PFSK-1 (cell line): ENCODE measurements around the gene DCLK3.

Experiments used
- FOXP2 ChIP-seq: optimal IDR thresholded peaks from 2 replicates; pipeline ENCODE3; 2011; ENCODE audit warnings: borderline replicate concordance, control low read depth, inconsistent platforms; ENCODE audit not compliant: insufficient read depth; ENCODE audit errors: extremely low read length, extremely low read depth
- POLR2AphosphoS5 ChIP-seq: IDR thresholded peaks from 2 replicates; pipeline ENCODE4 v1.6.1; 2012; ENCODE audit warnings: low read depth, mild to moderate bottlenecking, control low read depth, low read length, moderate library complexity
- SIN3A ChIP-seq: IDR thresholded peaks from 2 replicates; pipeline ENCODE4 v1.6.1; 2012; ENCODE audit warnings: mild to moderate bottlenecking, low read length, moderate library complexity, borderline replicate concordance; ENCODE audit not compliant: insufficient read depth
- TAF1 ChIP-seq: IDR thresholded peaks from 2 replicates; pipeline ENCODE4 v1.6.1; 2012; ENCODE audit warnings: low read length, control low read depth, borderline replicate concordance; ENCODE audit not compliant: insufficient read depth
- TF ChIP-seq, protein P1 (sequence below), 2 experiments: IDR thresholded peaks; 2 replicates each; pipeline versions ENCODE4 v1.6.1 to v1.8.0; 2011 to 2012; ENCODE audit warnings: low read depth in 2 of 2, low read length in 2 of 2, control low read depth in 1 of 2, inconsistent platforms in 1 of 2, mild to moderate bottlenecking in 1 of 2, moderate library complexity in 1 of 2; ENCODE audit not compliant: insufficient read depth in 1 of 2

The DCLK3 gene

DNA sequence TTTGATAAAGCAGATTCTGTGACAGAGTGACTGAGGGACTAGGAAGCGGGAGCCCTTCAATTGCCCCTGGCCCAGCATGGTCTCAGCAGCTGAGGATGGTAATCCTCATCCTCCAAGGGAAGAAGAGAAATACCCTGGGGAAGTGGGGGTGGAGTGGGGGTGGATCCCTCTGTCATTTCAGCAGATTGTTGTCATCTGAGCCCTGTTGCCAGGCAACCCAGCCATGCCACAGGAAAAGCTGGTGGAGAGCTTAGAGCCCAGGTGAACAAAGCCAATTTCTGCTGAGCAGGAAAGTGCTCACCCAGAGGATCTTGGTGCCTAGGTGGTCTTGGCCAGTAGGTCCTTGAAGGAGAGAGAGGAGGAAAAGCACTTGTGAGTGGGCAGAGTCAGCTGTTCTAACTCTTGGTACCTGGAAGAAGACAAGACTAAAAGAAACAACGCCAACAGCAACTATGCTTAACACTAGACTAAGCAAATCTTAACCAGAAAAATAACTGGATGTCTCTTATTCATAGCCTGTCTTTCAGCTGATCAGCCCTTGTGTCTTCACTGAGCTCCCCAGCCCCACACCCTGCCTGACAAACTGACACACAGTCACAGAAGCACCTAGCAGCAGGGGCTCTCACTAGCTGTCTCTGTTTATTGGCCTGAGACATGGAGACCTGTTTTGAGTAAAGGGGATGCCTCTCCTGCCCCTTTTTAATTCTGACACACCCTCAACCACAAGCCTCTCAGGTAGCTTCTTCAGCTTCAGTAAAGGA is 40.1 kb upstream of the DCLK3 start:
- TF ChIP-seq TAF1 (no peak), SIN3A (no peak), POLR2AphosphoS5 (no peak), FOXP2 (no peak)
- TF ChIP-seq, protein P1, sequence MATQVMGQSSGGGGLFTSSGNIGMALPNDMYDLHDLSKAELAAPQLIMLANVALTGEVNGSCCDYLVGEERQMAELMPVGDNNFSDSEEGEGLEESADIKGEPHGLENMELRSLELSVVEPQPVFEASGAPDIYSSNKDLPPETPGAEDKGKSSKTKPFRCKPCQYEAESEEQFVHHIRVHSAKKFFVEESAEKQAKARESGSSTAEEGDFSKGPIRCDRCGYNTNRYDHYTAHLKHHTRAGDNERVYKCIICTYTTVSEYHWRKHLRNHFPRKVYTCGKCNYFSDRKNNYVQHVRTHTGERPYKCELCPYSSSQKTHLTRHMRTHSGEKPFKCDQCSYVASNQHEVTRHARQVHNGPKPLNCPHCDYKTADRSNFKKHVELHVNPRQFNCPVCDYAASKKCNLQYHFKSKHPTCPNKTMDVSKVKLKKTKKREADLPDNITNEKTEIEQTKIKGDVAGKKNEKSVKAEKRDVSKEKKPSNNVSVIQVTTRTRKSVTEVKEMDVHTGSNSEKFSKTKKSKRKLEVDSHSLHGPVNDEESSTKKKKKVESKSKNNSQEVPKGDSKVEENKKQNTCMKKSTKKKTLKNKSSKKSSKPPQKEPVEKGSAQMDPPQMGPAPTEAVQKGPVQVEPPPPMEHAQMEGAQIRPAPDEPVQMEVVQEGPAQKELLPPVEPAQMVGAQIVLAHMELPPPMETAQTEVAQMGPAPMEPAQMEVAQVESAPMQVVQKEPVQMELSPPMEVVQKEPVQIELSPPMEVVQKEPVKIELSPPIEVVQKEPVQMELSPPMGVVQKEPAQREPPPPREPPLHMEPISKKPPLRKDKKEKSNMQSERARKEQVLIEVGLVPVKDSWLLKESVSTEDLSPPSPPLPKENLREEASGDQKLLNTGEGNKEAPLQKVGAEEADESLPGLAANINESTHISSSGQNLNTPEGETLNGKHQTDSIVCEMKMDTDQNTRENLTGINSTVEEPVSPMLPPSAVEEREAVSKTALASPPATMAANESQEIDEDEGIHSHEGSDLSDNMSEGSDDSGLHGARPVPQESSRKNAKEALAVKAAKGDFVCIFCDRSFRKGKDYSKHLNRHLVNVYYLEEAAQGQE (IDR thresholded peaks at IDR 0.05; ENCODE audit: insufficient read depth in 1 of 2, low read depth in 2 of 2, low read length in 2 of 2): no peak

DNA sequence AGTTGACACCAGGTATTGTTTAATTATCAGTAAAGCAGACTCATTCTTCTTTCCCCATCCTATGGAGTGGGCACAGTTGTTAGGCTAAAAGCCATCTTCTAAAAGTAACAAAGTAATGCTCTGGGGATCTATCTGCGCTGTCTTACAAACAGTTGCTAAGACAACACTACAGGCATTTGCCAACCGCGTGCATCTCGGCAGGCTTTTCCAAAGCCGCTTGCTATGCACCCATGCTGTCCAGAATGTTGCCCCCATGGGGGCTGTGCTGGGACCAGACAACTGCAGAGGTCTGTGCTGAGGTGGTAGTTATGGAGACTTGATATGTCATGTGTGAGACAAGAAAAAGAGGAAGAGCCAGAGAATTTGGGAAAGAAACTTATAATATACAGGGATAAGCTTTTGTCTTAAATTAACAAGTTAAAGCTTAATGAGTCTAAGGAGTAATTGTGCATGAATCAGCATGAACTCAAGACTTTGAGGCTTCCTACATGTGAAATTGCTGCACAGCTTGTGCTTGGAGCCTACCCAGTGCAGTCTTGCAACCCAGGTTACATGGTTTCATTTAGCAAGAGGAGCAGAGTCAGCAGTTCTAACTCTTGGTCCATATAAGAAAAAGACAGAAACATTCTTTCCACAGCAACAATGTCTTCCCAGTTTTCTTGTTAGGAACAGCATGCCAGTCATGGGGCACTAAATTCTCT is 38.9 kb upstream of the DCLK3 start:
- TF ChIP-seq SIN3A (no peak), POLR2AphosphoS5 (no peak), FOXP2 (no peak), TAF1 (no peak)
- TF ChIP-seq, protein P1 (IDR thresholded peaks at IDR 0.05; ENCODE audit: insufficient read depth in 1 of 2, low read depth in 2 of 2, low read length in 2 of 2): no peak

DNA sequence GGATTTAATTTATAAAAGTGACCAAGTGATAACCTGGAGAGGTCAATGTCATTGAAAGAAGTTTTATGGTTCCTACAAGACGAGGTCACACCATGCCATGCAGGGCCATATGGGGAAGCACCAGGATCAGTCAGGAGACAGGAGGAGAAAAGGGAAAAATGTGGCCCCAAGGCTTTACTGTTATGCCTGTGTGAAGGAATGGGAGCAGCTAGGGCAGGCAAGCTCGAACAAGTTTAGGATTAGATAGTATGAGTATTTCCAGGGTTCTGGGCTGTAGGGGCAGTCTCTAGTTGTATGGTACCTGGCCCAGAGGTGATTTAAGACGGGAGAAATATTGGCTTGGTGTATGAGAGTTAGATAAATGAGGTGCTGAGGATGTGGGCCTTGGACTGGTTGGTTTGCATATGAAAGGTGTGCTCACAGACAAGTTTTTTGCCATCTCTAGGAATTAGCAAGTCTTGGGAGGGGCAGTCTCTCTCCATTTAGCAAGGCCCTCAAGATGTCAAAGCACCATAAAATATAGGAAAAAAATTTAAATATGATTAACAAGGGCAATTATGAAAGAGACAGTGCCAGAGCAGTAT is 36.3 kb upstream of the DCLK3 start:
- no peak for TF ChIP-seq TAF1
- TF ChIP-seq, protein P1 (IDR thresholded peaks at IDR 0.05; ENCODE audit: insufficient read depth in 1 of 2, low read depth in 2 of 2, low read length in 2 of 2): no peak
- TF ChIP-seq SIN3A: no peak
- no peak for TF ChIP-seq POLR2AphosphoS5
- TF ChIP-seq FOXP2: no peak

DNA sequence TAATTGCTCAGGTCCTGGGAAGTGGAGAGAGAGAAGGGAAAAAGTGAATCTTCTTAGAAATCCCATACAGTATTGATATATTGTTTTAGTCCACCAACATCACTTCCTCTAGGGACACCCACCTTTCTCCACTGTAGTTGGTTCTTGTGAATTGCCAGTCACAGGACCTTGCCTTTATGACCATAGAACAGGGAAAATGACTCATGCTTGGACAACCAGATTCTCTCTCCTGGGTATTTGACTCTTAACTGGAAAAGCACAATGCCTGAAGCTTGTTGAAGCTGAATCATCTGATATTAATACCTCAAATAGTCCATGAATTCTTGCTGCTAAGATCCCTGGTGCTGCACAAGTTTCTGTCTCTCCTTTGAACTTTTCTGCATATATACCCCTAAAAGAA is 32.5 kb upstream of the DCLK3 start:
- TF ChIP-seq FOXP2 (no peak), TAF1 (no peak), POLR2AphosphoS5 (no peak), SIN3A (no peak)
- TF ChIP-seq, protein P1 (IDR thresholded peaks at IDR 0.05; ENCODE audit: insufficient read depth in 1 of 2, low read depth in 2 of 2, low read length in 2 of 2): no peak
